HG03280 (cell line): ENCODE results near the gene ZFYVE1.
"Not testable (repeated sequence)": the region's sequence is repeated elsewhere in the genome, so short reads cannot be mapped to it uniquely, and the experiment has no call there.

Source experiments
- ATAC-seq: cut with Tn5 transposase; IDR thresholded peaks from one replicate; pipeline ENCODE4 v1.9.1; 2021; ENCODE audit warnings: mild to moderate bottlenecking, moderate library complexity; ENCODE audit not compliant: unreplicated experiment

ZFYVE1 gene

DNA sequence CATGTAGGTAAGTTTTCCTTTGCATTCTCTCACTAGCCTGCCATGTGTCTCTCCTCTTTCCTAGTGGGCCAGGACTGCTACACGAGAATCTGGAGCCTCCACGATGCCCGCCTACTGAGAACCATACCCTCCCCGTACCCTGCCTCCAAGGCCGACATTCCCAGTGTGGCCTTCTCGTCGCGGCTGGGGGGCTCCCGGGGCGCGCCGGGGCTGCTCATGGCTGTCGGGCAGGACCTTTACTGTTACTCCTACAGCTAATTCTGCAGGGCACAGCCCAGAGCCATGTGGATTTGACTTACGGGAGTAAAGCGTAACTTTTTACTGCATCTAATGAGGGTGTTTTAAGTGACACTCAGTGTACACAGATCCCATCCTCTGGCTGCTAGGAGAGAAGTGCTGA, 68.4 kb downstream of the ZFYVE1 start:
- no peak for ATAC-seq

DNA sequence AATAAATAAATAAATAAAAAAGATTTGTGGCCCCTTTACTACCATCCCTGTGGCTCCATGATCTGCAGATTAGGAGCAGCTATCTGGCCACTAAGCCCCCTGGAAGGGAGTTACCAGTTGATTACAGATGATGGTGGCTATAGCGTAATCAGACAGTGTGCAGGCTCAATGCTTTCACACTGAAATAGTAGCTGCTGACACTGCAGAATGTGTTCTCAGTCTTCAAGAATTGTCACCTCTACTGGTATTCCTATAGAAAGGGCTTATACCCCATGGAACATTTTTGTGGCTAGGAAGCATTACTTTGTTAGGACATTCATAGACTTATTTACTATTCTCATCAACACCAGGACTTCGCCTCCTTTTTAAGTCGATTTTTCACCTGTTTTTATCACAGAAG, 69.7 kb downstream of the ZFYVE1 start:
- ATAC-seq: no peak

DNA sequence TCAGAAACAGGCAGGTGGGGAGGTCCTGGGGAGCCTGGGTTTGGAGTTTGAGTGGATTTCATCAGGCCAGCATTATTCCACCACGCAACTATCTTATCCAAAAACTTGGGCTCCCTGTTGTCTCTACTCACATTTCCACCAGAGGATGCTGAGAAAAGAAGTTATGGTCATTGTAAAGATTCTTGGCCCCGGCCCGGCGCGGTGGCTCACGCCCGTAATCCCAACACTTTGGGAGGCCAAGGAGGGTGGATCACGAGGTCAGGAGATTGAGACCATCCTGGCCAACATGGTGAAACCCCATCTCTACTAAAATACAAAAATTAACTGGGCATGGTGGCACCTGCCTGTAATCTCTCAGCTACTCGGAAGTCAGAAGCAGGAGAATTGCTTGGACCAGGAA, 70.2 kb downstream of the ZFYVE1 start:
- ATAC-seq: not testable (repeated sequence)

DNA sequence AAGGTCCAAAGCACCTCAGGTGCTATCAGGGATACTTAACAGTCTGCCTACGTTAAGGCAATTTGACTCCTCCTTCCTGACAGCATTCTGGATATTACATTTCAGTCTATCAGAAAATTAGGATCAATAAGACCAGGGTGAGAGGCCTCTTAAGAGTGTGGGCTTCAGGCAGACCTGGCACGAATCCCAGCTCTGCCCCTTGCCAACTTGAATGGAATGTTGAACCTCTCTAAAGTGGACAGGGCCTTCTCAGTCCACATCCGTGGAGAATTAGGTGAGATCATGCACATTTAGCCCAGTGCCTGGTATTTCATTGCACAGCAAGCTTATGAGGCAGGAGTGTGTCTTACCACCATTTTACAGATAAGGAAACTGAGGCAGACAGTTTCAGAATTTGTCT, 74.7 kb downstream of the ZFYVE1 start:
- ATAC-seq: no peak

DNA sequence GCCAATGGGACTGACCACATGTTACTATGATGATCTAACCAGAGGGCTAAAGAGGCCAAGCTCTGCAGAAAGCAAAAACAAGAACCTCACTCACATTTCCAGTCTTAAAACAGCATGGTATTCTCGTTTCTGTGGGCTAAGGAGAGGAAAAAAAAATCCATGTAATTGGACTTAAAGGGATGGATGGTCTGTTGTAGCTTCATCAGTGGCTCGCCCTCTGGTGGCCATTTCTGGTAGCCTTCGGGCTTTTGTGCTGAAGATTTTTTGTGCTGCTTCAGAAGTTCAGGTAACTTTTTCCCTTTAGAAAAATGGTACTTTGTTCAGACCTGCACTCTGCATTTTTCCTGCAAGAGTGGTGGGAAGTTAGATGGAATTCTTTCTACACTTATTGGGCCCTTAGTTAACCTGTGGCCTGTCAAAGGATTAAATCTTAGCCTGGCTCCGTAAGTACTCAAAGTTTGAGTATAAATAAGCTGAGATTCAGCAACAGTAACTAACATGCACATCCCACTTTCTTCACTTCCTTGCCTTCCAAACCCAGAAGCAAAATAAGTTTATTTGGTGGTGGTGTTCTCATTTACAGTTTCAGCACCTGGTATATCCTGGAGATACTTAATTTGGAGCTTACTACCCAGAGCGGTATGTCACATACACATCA, 78.3 kb downstream of the ZFYVE1 start:
- ATAC-seq: no peak

DNA sequence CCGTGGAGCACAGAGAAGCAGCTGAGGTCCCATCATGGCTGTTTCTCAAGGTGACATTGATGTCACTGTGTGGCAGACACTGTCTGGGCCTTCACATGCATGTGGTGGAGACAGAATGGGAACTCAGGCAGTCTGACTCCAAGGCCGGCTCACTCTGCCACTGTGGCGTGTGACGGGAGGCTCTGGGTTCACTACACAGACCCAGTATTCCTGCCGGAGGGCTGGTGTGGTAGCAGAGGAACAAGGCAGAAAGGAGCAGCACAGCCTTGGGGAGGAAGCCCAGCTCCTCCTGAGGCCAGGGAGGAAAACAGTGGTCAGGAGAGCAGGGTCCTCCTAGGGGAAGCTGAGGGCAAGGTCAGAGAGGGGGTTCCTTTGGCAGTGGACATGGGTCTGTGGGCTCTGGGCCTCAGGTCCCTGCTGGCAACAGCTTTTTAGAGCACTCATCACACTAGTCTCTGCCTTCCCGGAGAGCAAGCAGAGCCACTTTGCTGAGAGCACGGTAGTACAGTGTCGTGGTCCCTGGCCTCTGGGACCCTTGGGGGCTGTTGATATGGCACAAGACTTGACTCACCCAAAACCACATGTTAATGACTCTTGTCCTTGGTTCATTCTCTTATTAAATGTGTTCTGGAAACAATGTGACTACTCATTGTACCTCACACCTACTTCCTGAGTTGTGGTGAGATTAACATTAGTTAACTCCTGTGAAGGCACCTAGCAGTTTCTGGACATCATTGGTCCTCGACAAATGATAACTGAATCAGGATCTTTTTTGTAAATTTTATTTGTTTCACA, 79.3 kb downstream of the ZFYVE1 start:
- no peak for ATAC-seq

DNA sequence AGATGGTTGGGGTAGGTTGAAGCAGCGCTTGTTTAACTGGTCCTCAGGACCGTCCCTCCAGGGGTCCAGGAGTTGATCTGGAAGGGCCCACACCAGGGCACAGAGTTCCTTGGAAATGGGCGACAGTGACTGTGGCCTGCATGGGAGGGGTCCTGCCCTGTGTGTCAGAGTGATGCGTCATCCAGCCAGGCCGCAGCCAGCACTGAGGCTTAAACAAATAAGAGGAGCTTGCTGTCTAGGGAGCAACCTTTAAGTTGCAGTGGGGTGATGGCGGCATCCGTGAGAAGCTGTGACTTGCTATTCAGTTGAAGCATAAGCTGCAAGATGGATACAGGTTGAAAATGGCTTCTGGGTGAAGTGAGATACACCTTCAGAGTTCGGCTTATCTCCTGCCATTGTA, 80.4 kb downstream of the ZFYVE1 start:
- no peak for ATAC-seq

DNA sequence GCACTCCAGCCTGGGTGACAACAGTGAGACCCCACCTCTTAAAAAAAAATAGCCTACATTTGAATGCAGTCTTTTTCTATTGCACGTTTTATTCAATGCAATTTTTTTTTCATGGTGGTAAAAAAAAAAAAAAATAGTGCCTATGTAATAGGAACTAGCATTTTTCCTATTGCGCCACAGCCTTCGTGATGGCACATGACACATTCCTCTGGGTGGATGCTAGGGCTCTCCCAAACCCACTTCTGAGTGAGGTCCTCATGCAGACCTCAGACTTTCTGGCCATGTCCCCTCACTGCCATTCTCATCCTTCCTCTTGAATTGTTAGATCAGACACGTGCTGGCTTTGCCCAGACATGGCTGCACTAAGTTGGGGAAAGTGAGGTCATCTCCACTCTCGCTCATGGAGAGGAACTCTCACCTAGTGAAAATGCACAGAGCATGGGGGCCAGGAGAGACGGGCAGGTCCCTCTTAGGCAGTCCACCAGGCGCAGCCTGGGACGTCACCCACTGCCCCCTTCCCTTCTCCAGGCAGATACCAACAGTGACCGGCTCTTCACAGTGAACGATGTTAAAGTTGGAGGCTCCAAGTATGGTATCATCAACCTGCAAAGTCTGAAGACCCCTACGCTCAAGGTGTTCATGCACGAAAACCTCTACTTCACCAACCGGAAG, 81.4 kb downstream of the ZFYVE1 start:
- no peak for ATAC-seq

DNA sequence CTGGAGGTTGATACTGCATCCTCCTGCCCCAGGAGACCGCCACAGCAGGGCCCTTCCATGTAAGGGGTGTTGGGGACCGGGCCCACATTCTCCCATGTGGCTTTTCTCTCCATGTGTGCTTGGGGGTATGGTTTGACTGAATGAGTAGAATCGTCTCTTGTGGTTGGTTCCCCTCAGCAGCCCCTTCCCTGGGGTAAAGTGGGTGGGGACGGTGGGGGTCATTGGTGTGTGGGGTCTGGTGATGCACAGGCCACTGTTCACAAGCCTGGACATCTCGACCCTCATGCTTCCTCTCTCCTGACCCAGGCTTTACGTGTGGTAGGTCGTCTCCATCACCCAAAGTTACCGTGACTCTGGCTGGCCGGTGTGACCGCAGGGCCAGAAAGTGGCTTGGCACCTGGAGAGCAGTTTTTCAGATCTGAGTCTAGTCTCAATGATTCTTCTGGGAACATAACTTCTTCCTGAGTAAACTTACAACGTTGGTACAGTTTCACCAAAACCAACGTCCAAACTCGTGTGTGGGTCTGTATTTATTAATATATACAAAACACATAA, 83.0 kb downstream of the ZFYVE1 start:
- no peak for ATAC-seq

DNA sequence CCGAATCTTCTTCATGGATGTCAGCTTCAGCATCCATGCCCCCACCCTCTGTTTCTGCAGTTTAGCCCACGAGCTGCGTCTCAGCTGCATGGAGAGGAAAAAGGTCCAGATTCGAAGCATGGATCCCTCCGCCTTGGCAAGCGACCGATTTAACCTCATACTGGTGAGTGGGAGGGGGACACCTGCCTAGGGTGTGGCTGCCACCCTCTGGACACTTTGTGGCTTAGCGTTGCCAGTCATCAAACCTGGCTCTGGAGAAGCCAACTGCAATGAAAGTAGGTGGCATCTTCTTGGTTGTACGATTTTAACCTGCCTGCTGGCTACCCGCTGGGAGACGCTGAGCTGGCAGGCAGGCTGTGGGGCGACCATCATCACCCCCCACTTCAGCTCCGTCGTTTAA, 84.0 kb downstream of the ZFYVE1 start:
- no peak for ATAC-seq

DNA sequence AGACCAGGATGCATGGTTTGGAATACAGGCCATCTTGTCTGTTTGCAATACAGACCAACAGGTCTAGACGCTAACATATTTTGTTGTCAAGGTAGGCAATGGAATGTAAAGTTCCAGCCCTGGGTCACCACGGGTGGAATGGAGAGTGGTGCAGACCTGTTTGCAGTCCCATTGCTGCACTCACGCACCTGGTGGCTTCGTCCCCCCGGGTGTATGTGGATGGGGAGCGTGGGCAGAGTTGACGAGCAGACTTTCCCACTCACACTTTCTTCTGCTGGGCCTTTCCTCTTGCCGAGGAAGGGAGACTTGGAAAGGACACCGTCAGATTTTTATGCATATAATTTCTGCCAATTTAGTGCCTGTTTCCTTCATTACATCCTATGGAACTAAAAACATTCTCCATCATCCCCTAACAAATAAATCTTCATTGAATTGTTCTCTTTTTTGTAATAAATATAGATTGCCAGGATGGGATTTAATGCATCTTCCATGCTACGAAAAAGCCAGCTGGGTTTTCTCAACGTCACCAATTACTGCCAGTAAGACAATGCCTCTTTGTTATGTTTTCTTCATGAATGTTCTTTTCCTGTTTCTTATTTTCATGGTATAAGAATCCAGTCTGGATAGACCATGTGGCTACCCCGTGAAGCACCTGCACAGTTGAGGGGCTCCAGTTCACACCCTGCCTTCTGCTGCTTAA, 85.5 kb downstream of the ZFYVE1 start:
- ATAC-seq: no peak

DNA sequence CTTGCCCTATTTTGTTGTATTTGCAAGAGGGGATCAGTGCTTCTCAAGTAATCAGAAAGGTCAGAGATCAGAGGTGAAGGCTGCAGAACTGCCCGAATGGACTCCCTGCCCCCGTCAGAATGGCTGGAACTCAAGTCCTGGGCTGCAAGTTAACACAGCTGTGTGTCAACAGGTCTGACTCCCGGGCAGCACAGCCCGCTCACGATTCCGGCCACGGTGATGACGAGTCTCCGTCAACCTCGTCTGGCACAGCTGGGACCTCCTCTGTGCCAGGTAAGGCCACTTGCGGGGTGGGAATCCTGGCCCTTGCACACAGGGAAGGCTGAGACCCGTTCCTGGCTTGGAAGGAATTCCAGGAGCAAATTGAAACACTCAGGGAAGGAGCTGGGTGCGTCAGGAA, 87.3 kb downstream of the ZFYVE1 start:
- ATAC-seq: no peak

DNA sequence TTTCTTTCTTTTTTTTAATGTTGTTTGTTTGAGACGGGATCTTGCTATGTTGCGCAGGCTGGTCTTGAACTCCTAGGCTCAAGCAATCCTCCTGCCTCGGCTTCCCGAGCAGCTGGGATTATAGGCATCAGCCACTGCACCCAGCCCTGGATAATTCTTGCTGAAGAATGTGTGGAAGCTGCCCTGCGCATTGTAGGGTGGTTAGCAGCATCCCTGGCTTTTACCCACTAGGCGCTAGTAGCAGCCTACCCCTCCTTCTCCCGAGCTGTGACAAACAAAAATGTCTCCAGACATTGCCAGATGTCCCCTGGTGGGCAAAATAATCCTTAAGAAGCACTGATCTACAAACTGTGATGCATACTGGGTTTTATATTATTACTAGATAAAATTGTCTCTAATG, 94.0 kb downstream of the ZFYVE1 start:
- ATAC-seq: no peak

DNA sequence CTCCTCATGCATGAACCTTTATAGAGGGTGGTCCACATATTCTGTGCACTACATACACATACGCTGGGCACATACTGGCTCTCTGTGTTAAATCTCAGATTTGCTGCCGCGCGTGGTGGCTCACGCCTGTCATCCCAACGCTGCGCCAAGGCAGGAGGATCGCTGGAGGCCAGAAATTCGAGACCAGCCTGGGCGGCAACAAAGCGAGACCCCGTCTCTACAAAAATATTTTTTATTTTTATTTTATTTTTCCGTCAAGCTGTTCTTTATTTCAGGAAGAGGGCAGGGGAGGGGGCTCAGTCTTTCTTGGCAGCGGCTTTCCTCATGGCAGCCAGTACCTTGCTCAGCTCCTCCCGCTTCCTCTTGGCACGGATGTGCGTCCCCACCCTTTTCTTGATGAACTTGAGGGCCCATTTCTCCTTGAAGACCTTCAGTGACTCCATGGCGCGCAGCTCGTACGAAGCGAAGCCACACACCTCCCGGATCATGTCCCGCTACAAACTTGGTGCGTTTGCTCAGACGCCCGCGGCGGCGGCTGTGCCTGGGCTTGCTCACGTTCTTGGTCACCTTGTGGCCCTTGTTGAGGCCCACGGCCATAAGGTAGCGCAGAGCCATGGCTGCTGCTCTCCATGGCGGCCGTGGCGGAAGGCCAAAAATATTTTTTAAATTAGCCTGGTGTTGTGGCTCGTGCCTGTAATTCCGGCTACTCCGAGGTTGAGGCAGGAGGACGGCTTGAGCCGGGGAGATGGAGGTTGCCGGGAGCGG, 97.4 kb downstream of the ZFYVE1 start:
- no peak for ATAC-seq

DNA sequence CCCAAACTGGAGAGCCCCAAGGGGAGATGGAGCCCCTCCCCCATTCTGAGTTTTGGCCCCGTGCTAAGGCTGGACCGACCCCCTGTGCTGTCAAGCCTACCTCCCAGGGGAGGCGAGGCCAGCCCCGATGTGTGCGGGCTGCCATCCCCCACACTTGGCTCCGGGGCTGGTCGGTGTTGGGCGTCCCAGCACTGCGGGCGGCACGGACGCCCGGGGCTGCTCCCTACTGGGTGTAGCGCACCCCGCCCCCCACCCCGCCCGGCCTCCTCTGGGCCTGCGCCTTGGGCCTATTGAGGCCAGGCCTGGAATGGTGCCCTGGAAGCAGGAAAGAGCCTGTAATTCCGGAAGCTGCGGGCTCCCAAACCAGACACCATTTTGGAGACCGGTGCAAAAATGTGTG, 98.0 kb downstream of the ZFYVE1 start:
- no peak for ATAC-seq

DNA sequence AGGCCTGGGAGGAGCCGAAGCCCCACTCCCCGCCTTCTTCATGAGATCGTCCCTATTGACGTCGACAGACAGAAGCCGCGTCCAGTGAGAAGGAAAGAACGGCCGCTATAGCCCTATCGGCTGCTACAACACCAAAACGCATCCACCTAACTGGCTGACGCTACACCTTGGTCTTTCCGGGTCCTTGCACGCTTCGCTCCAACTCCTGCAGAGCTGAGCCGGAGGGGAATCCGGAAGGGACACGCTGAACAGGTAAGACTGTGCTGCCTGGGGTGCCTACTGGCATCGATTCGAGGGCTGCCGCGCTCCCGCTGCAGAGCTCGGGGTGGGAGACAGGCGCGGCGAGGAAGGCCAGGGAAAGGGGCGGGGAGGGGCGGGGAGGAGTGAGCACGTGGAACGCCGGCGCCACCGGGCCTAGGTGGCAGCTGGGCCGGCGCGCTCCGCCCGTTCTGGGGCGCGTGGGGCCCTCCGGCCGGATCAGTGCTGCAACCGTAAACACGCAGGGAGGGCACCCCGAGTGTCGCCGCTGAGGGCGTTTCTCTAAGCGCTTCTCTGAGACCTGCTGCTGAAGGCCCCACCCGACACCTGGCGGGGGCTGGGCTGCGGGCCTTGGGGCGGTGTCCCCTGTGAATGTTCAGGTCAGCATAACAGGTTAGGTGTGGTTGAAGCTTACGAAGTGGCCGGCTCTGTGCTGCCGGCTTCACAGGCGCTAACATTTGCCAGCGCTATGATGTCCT, 100.4 kb downstream of the ZFYVE1 start, which contains the start of gene DCAF4:
Gene DCAF4 (plus strand): TSS at position 173 of the 737 bp plus-strand sequence. CDS start 11,515 bp downstream, outside the sequence.
- peak; percentile 97 for ATAC-seq

DNA sequence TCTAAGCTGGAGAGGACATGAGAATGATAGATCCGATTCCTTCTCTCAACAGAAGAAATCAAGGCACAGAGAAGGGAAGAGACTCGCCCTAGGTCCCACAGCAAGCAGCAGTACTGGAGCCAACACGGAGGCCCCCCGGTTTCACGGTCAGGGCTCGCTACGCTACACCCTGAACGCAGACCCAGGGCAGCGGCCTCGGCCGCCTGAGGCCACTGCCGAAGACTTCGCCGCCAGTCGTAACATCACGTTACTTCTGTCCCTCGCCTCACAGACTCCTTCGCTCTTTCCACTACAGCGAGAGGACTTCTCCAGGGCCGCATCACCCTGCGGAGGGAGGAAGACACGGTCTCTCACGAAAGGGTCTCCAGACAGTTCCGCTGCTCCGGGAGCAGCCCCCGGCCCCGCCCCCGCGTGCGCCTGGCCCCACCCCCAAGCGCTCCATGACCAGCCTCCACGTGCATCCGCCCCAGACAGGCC, 101.1 kb downstream of the ZFYVE1 start:
- peak; percentile 20 for ATAC-seq

DNA sequence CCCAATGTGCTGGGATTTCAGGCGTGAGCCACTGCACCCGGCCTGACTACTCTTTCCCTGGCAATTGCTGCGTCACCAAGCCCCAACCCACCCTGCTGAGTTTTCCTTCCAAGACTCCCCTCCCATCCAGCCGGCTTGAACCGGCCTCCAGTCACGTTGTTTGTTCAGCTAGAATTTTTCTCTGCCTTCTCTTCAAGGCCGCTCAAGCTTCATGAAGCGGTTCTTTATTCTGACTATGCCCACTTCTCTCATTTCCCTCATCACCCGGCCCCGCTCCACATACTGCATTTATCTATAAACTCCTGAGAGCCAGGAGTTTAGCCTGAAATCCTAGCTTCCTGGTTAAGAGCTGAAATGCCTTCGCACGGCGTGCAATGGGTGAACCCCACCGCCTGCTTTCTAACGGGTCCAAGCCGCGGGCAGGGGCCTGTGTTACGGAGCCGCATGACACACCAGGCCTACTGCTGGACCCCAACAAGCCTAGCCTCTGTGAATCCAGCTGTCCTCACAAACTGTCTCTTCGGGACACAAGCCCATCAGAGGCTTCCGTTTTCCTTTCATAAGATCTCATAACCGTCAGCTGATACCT, 101.6 kb downstream of the ZFYVE1 start:
- ATAC-seq: no peak

DNA sequence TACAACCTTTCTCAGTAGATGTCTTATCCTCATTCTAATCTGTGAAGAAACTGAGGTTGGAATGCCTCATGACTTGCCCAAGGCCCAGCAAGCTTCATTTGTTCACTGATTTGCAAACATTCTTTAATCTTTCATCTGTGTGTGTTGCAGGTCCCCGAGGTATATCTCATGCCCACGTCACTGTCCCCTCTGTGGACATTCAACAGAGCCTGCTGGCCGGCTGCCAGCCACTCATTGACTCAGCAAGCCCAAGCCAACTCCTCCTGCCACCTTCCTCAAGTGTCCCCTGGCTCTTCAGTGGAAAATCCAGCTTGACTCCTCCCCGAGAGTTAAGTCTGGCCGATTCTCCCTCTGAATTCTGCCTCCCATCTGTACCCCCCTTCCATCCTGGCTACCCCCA, 102.6 kb downstream of the ZFYVE1 start:
- no peak for ATAC-seq
